GM18517 (cell line): Measurements from ENCODE around the gene NODAL.
"Not testable (repeated sequence)": the region's sequence is repeated elsewhere in the genome, so short reads cannot be mapped to it uniquely, and the experiment has no call there.

Experiments used
- ATAC-seq: cut with Tn5 transposase; IDR thresholded peaks from one replicate; pipeline ENCODE4 v1.9.1; 2021; ENCODE audit warnings: mild to moderate bottlenecking, moderate library complexity; ENCODE audit not compliant: unreplicated experiment

NODAL gene

GRCh38 chr10:70441161-70441894 is at the start of gene NODAL:
TSS of gene NODAL (minus strand) at chr10:70441681. CDS start at chr10:70441667, 14 bp downstream.
- no peak for ATAC-seq

GRCh38 chr10:70490142-70490541 is 48.7 kb upstream of the NODAL start:
- ATAC-seq, result no peak

DNA sequence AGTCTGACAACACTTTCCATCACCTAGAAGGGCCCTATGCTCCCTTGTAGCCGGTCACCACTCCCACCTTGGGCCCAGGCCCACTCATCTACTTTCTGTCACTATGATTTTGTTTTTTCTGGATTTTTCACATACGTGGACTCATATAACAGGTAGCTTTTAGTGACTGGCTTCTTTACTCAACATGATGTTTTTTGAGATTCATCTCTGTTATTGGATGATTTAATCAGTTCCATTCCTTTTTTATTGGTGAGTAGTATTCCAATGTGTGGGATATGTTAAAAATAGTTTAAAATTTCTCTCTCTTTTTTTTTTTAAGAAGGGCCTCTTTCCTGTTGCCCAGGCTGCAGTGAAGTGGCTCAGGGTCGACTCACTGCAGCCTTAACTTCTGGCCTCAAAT is 46.3 kb upstream of the NODAL start:
- no peak for ATAC-seq

DNA sequence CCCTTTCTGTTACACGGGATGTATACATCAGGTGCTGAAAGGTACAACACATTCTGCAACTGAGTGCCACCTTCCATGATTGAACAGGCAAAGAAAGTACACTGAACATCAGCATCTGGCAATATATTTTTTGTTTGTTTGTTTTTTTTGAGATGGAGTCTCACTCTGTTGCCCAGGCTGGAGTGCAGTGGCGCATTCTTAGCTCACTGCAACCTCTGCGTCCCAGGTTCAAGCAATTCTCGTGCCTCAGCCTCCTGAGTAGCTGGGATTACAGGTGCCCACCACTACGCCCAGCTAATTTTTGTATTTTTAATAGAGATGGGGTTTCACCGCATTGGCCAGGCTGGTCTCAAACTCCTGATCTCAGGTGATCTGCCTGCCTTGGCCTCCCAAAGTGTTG is 42.4 kb upstream of the NODAL start:
- ATAC-seq, result not testable (repeated sequence)

DNA sequence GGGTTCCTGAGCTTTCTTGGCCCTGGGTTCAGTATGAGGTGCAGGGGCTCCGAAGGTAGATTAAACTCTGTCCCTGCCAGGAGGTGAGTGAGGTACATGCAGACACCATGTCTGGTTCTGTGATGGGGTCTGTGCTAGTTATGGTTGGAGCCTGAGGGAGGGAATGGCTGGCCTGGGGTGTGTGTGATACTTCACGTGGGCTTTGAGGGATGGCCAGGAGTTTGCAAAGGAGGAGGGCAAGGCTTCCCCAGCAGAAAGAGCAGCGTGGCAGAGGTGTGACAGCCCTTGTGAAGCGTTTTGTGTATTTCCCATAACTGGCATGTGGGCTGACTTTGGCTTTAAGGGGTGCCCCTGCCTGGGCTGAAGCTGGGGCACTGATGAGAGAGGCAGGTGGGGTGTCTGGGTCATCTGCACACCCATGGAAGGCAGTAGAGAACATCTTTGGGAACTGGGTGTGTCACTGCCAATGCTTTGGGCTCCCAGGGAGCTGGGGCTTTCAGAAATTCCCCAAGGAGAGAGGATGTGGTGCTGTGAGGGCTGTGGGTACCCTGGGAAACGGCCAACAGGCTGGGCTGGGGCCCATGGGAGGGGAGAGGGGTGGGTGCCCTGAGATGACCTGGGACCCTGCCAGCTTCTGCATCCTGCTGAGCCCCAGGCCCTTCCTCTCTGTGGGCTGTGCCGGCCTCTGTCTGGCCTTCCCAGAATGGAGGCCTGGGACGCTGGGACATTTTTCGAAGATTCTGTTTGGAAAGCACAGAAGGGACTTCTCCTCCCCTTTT is 41.7 kb upstream of the NODAL start:
- no peak for ATAC-seq

DNA sequence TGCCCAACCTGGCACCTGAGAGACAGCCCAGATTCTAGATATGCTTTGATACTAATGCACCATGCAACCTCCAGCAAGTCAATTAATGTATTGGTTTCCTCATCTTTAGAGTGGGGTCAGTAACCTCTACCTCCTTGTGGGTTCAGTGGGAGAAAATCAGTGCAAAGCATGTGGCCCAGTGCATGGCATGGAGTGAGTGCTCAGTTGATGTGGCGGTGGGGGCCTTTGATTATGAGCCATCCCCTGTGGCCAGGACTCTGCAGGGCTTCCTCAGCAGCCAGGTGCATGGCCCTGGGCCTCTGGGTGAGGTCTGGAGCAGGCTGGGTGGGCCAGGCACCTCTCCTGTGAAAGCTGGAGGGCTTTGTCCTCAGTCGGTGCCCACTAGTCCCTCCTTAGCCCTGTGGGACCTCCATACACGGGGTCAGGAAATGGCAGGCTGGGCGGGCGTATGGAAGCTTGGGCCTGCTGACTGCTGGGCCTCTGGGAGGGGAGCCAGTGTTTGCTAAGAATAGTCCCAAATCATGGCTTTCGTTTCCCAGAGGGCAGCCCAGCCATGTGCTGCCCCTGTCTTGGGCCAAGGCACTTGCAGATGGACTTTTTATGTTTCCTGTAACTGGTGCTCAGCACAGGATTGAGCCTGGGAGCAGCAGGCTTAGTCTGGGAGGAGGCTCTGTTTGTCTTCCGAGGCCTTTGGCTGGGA is 40.5 kb upstream of the NODAL start:
- ATAC-seq, result no peak

DNA sequence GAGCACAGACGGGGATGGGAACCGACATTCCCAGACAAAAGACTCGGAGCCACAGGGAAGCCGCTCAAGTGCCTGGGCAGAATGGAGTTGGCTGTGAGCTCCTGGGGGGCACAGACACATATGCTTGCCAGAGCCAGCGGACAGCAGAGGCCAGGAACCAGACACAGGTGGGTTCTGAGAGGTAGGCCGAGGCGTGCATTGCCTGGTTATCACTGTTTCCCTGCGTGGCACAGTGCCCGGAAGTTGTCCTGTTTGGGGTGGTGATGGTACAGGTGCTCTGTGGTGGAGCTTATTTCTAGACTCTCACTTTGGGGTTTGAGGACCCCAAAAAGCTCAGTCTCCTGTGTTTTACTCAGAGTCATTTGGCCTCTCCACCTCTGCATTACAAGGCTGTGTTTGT is 39.6 kb upstream of the NODAL start:
- ATAC-seq, result no peak

DNA sequence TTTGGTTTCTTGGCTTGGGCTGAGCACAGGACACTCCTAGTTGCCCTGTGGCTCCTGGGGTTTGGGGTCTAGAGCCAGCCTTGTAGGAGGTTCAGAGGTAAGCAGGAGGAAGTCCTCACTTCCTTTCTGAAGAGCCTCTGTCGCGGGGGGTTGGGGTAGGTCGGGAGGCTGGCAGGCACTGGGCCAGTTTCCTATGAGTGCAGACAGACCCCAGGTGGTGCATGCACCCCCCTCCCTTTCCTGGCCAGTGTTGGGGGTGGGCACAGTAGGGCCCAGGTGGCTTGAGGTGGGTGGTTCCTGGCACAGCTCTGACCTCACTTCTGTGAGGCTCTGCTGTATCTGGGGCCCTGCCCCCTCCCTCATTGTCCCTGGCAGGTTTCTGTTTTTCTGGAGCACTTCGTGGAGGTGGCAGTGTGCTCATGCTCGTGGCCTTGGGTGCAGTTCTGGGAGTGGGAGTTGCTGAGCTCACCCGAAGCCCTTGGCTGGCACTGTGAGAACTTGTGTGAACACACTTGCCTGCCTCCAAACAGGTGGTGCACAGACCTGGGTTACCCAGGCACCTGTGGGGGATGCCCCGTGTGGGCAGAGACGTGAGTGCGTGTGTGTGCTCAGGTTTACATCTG is 38.9 kb upstream of the NODAL start:
- ATAC-seq, result no peak

DNA sequence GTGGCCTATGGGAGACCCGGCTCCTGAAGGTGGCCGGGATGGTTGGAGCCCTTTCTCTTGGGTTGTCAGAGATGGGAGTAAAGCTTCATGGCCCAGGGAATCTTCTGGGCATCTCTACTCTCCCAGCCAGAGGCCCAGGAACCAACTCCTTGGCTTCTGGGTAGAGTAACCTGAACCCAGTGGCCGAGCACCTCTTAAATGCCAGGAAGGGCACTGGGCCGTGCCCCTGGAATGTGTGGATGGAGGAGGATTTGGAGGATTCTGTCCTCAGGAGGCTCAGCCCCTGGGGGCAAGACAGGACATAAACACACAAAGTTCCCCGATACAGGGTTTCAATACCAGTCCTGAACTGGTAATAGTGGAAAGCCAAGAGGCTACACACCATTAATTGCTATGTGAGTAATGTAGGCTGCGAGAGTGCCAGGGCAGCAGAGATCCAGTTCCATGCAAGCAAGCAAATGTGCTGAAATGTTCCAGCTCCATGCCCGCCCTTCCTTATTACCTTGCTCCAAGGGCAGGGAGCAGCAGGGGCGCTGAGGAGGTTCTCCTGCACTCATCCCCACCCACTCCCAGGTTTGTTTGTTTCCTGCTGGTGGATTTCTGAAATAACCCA is 38.3 kb upstream of the NODAL start:
- no peak for ATAC-seq

DNA sequence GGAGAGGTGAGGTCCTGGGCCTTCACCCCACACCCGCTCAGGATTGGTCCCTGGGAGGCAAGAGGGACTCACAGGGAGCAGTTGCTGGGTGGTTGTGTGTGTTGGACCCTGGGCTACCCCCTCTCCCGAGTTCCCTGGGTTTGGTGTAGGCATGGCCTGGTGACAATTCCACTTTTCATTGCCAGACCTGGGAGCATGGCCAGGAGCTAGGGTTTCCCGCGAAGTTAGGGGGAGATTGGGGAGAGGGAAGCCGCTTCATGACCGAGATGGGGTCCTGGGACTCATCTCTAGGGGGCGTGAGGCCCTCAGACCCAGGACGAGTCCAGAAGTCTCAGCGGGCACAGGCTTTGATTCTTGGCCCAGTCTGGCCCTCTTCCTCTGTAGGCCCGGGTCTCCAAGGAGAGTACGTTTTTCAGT is 37.7 kb upstream of the NODAL start:
- ATAC-seq, result no peak

- ATAC-seq, result no peak
Measured at GRCh38 chr10:70478191-70479164, 37.0 kb upstream of the NODAL start, which contains the start of gene PALD1. TSS of gene PALD1 (plus strand) at chr10:70478767. CDS start at chr10:70525952, 47,185 bp downstream.

DNA sequence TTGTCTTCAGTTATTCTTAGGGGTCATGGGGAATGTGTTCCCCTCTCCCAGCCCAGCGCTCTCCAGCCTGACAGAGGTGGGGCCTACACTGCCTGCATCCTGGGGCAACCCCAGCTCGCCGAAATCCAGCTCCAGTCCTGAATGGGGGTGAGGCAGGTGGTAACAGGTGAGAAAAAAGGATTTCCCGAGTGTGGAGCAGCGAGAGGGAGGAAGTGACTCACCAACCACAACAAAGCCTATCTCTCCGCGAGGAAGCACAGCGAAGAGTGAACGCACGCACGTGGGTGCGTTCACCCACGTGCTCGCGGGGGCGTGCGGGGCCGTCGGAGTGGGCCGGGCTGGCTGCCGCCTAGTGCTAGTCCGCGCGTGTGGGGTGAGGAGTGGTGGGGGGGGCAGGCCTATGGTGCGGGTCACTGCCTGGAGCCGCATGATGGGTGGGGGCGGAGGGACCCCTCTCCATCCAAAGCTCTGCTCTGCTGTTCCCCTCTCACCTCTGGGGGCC is 36.2 kb upstream of the NODAL start:
- ATAC-seq, result no peak

DNA sequence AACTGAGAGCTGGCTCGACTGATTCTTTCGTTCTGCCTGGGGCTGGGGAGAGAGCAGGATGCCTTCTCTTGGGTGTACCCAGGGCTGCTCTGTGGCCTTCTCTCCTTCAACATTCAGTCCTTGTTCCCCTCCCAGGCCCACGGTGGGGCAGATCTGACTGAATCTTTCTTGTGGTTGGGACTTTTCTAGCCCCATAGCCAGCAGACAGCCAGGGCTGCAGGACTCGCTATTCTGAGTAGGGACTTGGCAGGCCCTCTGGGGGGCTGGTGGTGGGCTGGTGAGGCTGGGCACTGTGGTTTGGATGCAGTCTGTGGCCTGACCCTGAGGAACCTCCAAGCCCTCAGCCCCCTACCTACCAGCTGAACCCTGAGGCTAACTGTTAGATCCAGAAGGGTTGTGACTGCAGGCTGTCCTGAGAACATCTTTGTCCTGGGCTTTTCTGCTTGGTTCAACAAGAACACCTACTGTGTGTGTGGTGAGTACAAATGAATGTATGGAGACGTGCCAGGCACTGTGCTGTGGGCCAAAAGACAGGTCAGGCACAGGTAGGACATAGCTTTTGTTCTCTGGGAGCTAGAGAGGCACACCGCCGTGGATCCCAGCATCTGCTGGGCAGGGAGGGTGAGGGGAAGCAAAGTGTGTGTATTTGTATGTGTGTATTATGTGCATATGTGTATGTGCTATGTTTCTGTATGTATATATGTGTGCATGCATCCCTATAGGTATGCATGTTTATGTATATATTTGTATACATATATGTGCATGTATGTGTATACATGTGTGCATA is 35.0 kb upstream of the NODAL start:
- no peak for ATAC-seq

DNA sequence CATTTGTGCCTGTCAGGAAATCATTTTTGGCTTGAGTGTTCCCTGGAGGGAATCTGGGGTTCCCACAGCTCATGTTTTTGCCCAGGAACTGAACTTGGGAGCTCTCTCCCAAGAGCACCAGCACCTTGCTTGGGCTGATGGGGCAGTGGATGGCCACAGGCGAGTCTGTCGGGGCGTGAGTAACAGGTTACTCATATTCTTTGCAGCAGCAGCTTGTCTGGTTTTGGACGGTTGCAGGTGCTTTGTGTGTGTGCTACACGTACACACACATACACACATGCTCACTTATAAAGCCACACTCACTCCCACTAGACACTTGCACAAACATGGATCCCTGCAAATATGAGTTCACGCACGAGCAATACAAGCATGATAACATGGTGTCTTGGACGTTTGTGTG is 34.2 kb upstream of the NODAL start:
- no peak for ATAC-seq

GRCh38 chr10:70474780-70475179 is 33.3 kb upstream of the NODAL start:
- no peak for ATAC-seq

- no peak for ATAC-seq
Measured at GRCh38 chr10:70472799-70473454, 31.4 kb upstream of the NODAL start.

- no peak for ATAC-seq
Measured at GRCh38 chr10:70466951-70467350, 25.5 kb upstream of the NODAL start.

DNA sequence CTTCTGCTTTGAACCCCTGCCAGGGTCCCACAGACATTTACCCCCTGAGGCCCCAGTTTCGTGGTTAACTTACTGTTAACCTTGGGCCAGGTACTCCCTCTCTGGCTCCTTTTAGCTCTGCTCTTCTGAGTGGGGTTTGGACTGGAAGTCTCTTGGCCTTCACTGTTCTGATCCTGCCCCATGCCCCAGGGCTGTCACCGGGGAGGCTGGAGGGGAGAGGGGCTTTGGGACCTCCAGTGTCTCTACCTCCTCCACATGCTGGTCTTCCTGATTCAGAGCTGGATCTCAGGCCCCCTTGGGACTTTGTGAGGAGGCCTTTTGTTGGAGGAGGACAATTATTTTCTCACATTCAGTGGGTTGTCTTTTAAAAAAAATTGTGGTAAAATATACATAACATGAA is 24.4 kb upstream of the NODAL start:
- no peak for ATAC-seq
